DND-41 (cell line): ENCODE data around the gene PLP2.

Experiments used
- EZH2 ChIP-seq: IDR thresholded peaks from 3 replicates; pipeline ENCODE4 v1.6.1; 2012; ENCODE audit warnings: borderline replicate concordance, low read depth, mild to moderate bottlenecking, moderate library complexity, low read length, inconsistent platforms; ENCODE audit not compliant: severe bottlenecking
- TF ChIP-seq, protein P1 (sequence below): IDR thresholded peaks from 2 replicates; pipeline ENCODE4 v1.5.1; 2012; ENCODE audit warnings: borderline replicate concordance, low read length, moderate library complexity, mild to moderate bottlenecking; ENCODE audit not compliant: poor library complexity, severe bottlenecking; ENCODE audit errors: extremely low read depth

DNA sequence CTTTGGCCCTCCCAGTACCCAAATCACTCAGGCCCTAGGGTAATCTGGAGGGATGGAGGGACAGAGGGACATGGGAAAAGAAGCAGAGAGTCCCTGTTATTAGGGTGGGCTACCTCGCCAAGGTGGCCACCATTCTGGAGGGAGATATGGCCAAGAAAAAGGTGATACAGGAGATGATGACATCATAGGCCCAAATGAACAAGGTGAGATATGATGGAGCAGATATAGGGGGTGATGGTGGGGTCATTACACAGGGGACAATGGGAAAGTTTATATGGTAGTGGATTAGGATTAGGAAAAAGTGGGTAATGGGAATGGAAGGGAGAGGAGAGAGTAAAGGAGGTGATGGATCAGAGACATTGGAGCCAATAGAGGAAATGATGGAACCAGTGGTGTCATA, 41.2 kb downstream of the PLP2 start:
- TF ChIP-seq EZH2 = no peak
- TF ChIP-seq, protein P1, sequence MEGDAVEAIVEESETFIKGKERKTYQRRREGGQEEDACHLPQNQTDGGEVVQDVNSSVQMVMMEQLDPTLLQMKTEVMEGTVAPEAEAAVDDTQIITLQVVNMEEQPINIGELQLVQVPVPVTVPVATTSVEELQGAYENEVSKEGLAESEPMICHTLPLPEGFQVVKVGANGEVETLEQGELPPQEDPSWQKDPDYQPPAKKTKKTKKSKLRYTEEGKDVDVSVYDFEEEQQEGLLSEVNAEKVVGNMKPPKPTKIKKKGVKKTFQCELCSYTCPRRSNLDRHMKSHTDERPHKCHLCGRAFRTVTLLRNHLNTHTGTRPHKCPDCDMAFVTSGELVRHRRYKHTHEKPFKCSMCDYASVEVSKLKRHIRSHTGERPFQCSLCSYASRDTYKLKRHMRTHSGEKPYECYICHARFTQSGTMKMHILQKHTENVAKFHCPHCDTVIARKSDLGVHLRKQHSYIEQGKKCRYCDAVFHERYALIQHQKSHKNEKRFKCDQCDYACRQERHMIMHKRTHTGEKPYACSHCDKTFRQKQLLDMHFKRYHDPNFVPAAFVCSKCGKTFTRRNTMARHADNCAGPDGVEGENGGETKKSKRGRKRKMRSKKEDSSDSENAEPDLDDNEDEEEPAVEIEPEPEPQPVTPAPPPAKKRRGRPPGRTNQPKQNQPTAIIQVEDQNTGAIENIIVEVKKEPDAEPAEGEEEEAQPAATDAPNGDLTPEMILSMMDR = no peak
